ENCODE results near the gene MRPL17. TPM values are rescaled to one million over a fixed set of nuclear protein-coding genes. Genes with fewer than 3 reads are reported as not detected.

The MRPL17 gene
- polyA plus RNA-seq, 1 donor from 2014 or later: 28.3 TPM

GRCh38 chr11:6727971-6728760 is 45.0 kb upstream of the MRPL17 start:
- Histone ChIP-seq H4K20me1 (ENCODE audit: insufficient read depth) (no peaks in the 10 kb centered on the region), H3K79me2 (replicated peaks; ENCODE audit: insufficient read depth, low read length) (no peaks in the 10 kb centered on the region), H3K4me3 (ENCODE audit: low read length) (no peak overlapping the region), H3K4me2 (ENCODE audit: low read length) (no peak overlapping the region), H2AFZ (ENCODE audit: low read depth, low read length) (no peak overlapping the region), H3K36me3 (ENCODE audit: insufficient read depth, low read length) (no peaks in the 10 kb centered on the region), H3K27me3 (ENCODE audit: insufficient read depth, low read depth, low read length) (no peaks in the 10 kb centered on the region), H3K9me2 (ENCODE audit: insufficient read depth, low read length) (no peaks in the 10 kb centered on the region), H3K9ac (ENCODE audit: low read length) (no peak overlapping the region), H3F3A (ENCODE audit: insufficient read depth, low read length, poor library complexity, severe bottlenecking) (no peaks in the 10 kb centered on the region), H3K9me3 (ENCODE audit: low read length) (no peaks in the 10 kb centered on the region), H3K27ac (ENCODE audit: low read length) (no peak overlapping the region)
- TF ChIP-seq POLR2AphosphoS5 (IDR thresholded peaks at IDR 0.05) (no peak), EZH2 (IDR thresholded peaks at IDR 0.05; ENCODE audit: borderline replicate concordance, insufficient read depth, low read length, poor library complexity, severe bottlenecking) (no peak), TAF1 (IDR thresholded peaks at IDR 0.05; ENCODE audit: low read depth) (no peak), SMC3 (conservative IDR thresholded peaks at IDR 0.05; ENCODE audit: poor library complexity) (no peak), MXI1 (conservative IDR thresholded peaks at IDR 0.05; ENCODE audit: poor library complexity, severe bottlenecking) (no peak), EP300 (conservative IDR thresholded peaks at IDR 0.05; ENCODE audit: poor library complexity, severe bottlenecking) (no peak), CTCF (IDR thresholded peaks at IDR 0.05; ENCODE audit: poor library complexity, severe bottlenecking) (no peak), RAD21 (conservative IDR thresholded peaks at IDR 0.05) (no peak), REST (IDR thresholded peaks at IDR 0.05; ENCODE audit: borderline replicate concordance) (no peak)

DNA sequence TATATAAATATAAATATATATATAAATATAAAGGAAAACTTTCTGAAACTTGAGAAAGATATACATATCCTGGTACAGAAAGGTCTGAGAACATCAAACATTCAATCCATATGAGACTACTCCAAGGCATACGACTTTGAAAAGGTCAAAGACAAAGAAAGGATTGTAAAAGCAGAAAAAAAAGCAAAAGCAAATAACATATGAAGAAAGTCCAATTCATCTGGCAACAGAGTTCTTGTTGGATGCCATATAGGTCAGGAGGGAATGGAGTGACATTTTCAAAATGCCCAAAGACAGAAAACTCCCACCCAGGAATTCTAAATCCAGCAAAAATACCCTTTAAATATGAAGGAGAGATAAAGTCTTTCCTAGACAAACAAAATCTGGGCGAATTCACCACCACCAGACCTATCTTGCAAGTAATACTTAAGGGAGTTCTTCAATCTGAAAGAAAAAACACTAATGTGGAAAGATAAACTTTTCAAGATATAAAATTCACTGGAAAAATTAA is 42.3 kb upstream of the MRPL17 start:
- Histone ChIP-seq H3K79me2 (replicated peaks; ENCODE audit: insufficient read depth, low read length) (no peaks in the 10 kb centered on the region), H3K4me2 (ENCODE audit: low read length) (no peak overlapping the region), H3K9me2 (ENCODE audit: insufficient read depth, low read length) (no peaks in the 10 kb centered on the region), H3K9me3 (ENCODE audit: low read length) (no peaks in the 10 kb centered on the region), H4K20me1 (ENCODE audit: insufficient read depth) (no peaks in the 10 kb centered on the region), H2AFZ (ENCODE audit: low read depth, low read length) (no peak overlapping the region), H3K27ac (ENCODE audit: low read length) (no peak overlapping the region), H3K9ac (ENCODE audit: low read length) (no peak overlapping the region), H3F3A (ENCODE audit: insufficient read depth, low read length, poor library complexity, severe bottlenecking) (no peaks in the 10 kb centered on the region), H3K4me3 (ENCODE audit: low read length) (no peak overlapping the region), H3K36me3 (ENCODE audit: insufficient read depth, low read length) (no peaks in the 10 kb centered on the region), H3K27me3 (ENCODE audit: insufficient read depth, low read depth, low read length) (no peaks in the 10 kb centered on the region)
- no peak for TF ChIP-seq SMC3 (conservative IDR thresholded peaks at IDR 0.05; ENCODE audit: poor library complexity)
- no peak for TF ChIP-seq CTCF (IDR thresholded peaks at IDR 0.05; ENCODE audit: poor library complexity, severe bottlenecking)
- no peak for TF ChIP-seq RAD21 (conservative IDR thresholded peaks at IDR 0.05)
- TF ChIP-seq REST (IDR thresholded peaks at IDR 0.05; ENCODE audit: borderline replicate concordance): no peak
- no peak for TF ChIP-seq EP300 (conservative IDR thresholded peaks at IDR 0.05; ENCODE audit: poor library complexity, severe bottlenecking)
- no peak for TF ChIP-seq EZH2 (IDR thresholded peaks at IDR 0.05; ENCODE audit: borderline replicate concordance, insufficient read depth, low read length, poor library complexity, severe bottlenecking)
